Fibroblast of skin of scalp (primary cell): ENCODE measurements around the gene FKBP1A.

ENCODE experiments used
- DNase-seq: peaks from one replicate; pipeline ENCODE4 v3.0.0-alpha.2; 2013

Gene FKBP1A

DNA sequence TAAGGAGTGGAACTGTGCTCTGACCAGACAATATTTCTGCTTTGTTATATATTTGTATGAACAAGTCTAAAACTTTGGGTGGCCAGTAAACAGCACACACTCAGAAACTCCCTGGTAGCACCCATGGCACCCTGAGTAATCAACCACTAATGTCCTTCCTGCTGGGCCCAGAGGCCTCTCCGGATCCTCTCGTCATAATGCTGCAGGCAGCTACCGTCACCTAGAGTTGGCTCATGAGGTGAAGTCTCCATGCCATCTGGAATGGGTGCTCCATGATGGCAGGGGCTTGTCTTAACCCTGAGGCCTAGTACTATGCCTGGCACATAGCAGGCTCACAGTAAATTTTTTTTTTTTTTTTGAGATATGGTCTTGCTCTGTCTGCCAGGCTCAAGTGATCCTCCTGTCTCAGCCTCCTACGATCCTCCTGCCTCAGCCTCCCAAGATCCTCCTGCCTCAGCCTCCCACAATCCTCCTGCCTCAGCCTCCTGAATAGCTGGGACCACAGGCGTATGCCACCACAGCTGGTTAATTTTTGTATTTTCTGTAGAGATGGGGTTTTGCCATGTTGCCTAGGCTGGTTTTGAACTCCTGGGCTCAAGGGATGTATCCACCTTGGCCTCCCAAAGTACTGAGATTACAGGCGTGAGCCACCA, 60.9 kb downstream of the FKBP1A start:
- DNase-seq = no peak

DNA sequence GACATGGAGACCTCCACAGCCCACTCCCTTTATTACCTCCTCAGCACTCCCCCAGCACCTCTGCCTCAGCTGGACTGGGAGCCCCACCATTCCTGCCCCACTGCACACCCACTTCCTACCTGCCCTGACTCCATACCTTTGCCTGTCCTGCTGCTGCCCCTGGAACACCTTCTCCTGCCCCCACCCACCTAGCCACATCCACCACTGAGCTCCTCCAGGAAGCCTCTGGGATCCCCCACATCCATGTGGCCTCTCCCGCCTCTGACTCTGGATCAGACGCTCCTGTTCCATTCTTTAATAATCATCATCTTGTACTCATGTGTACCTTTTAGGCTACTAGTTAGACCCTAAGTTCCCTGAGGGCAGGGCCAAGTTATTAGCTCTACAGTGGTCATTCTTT, 61.8 kb downstream of the FKBP1A start:
- no peak for DNase-seq

- DNase-seq = no peak
Measured at GRCh38 chr20:1330075-1330830, 62.6 kb downstream of the FKBP1A start.

DNA sequence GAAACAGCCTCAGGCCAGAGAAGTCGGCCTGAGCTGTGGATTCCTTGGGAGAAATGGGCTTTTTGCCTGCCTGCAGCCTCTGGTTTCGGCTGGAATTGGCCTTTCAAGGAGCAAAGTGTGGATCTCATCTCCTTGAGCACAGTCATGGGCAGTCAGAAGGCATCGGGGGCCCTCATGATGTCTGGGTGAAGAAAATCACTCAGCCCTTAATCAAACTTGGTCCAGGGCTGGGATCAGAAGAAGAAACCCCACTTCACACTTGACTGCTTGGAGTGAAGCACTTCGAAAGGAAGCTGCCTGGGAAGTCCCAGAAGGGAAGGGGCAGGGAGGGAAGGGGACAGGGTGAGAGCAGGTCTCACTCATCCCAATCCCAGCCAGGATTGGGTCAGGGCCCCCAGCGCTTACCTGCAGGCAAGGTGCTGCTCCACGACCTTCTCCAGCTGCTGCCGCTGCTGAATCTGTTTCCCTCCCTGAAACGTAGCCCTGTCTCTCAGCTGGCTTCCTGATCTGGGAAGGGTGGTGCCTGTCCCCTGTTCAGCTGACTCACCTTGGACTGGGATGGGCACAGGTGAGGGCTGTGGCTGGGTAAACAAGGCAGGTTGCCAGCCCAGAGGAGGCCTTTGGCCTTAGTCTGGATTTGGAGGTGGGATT, 64.0 kb downstream of the FKBP1A start, which contains the start of gene SDCBP2:
Gene SDCBP2 (minus strand): TSS at position 460 of the 651 bp plus-strand sequence. CDS start 8,723 bp downstream, outside the sequence.
- DNase-seq = no peak

DNA sequence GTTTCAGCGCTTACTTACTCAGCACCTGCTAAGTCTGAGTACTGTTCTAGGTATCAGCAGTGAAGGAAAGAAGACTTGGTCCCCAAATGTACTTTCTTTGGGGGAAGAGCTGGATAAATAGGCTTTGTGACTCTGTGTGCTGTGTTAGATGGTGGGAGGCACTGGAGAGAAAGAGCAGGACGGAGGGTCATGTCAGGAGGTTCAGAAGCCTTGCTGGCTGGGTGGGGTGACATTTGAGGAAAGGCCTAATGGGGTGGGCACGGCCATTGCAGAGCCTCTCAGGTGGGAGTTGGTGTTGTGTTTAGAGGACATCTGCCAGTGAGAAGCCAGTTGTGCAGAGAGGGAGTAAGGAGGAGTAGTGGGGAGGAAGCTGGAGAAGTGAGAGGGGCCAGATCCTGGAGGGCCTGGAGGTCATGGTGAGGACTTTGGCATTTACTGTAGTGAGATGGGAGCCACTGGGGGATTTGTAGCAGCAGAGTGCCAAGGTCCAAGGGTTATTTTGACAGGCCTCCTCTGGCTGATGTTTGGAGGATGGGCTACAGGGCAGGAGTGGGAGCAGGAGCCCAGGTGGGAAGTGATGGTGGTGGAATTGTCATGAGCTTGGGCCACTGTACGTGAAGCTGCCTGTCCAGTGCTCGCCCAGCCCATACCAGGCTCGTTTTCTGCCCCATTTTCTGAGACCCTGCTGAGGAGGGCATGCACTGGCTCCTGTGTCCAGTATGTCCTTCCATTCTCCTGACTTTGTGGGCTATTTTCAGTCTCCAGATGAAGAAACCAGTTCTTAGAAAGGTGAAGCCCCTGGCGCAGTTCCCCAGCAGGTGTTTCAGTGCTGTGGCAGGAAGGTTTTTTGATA, 64.8 kb downstream of the FKBP1A start:
- no peak for DNase-seq

GRCh38 chr20:1327241-1327653, 65.6 kb downstream of the FKBP1A start:
- DNase-seq = peak; percentile 46

- no peak for DNase-seq
Measured at GRCh38 chr20:1326031-1326930, 66.6 kb downstream of the FKBP1A start.

DNA sequence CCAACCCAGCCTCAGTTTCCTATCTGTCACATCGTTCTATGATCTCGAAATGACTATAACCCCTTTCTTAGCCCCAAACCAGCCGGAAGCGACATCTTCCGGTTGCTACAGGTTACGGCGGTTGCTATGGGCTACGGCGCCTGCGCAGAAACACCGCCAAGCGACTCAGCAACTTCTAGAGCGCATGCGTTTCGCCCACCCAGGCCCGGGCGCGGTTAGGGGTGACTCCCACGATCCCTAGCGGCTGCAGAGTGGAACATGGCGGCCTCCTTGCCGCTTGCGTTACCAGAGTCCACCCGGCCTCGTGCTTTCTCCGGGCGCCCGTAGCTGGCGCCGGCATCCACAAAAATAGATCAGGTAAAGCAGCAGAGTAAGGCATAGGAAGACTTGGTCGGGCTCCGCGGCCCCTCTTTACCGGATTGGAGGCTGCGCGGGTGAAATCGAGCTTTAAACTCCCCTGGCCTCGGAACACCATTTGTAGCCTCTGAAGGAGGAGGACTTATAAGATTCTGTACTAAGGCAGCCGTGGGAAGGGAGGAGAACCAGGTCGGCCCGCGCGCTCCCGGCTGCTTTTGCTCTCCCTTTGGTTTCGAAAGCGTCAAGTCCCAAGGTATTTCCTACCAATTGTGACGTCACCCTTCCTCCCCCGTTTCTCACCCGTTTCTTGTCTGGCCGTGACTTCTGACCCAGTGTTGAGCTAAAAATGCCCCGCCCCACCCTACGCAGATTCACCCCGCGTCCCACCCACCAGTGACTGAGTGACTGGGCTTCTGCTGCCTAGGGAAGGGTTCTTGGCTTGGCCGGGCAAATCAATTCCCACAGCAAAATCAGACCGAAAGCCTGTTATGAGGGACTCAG, 67.5 kb downstream of the FKBP1A start:
- DNase-seq = peak; percentile 97

DNA sequence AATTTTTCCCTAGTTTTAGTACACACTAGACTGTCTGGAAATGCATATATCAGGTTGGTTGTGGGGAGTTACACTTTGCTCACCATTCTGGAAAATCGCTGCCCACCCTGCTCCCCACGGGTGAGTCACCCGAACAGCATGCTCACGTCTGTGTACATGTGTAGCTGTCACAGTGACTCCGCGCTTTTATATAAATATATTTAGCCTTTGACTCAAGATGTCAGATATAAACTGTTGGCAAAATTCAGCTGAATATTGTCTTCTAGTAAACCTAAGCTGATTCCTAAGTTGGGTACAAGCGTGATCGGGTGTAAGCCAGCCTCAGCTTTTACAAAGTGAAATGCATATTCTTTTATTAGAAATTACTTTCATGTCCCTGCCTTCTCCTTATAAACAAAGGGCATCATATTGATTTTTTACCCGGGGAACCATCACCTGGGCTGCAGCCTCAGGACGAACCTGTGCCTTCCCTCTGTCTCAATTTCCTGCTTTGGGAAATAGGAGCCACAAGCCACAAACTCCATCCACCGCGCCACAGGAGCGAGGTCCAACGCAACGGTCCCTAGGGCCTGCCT, 68.2 kb downstream of the FKBP1A start:
- DNase-seq = peak; percentile 49

GRCh38 chr20:1323830-1324597, 68.8 kb downstream of the FKBP1A start:
- DNase-seq = no peak

DNA sequence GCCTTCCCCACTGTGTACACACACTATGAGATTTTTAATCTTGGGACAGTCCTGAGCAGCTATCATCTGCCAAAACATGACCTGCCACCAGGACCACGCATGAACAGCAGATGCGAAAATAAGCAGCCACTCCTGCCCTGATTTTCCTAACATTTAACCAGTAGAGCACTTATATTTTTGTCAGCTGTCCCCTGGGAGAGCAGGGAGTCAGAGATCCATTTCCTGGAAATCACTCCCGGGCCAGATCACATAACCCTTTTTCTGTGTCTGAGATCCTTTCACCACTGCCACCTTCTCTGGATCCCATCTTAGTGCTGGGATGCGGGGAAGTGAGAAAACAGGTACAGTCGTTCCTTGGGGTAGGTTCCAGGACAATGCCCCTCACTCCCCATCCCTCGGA, 69.6 kb downstream of the FKBP1A start:
- no peak for DNase-seq

DNA sequence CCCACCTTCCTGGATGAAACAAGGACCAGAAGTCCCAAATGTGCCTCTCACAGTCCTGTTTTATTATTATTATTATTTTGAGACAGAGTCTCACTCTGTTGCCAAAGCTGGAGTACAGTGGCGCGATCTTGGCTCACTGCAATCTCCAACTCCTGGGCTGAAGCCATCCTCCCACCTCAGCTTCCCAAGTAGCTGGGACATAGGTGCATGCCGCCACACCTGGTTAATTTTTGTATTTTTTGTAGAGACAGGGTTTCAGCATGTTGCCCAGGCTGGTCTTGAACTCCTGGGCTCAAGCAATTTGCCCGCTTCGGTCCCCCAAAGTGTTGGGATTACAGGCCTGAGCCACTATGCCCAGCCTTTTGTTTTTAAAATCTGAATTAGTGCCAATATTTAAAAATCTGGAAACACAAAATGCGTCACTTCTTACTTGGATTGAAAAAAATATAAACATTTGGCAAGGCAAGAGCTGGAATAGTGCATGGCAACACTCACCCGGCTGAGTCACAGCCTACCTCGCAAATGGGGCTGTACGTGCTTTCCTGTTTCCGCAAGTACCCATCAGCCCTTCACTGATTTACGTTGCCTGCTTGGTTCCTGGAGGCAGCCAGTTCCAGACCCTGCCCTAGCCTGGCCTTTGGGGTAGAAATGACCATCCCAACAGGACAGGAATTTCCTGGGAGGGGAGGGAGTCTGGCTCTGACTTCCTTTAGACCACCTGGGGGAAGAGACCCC, 70.2 kb downstream of the FKBP1A start:
- DNase-seq = peak; percentile 53

DNA sequence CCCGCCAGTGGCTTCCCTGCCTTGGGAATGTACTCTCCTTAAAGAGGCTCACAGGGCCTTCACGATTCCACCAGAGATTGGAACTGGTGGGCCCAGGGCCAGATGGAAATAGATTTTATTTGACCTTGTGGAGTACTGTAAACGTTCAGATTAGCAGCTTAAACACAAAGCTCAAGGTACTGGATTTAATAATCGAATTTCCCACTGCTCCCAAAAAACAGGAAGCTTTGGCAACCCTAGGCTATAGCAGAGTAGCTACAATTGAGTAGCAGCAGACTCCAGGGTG, 71.3 kb downstream of the FKBP1A start:
- DNase-seq = no peak

DNA sequence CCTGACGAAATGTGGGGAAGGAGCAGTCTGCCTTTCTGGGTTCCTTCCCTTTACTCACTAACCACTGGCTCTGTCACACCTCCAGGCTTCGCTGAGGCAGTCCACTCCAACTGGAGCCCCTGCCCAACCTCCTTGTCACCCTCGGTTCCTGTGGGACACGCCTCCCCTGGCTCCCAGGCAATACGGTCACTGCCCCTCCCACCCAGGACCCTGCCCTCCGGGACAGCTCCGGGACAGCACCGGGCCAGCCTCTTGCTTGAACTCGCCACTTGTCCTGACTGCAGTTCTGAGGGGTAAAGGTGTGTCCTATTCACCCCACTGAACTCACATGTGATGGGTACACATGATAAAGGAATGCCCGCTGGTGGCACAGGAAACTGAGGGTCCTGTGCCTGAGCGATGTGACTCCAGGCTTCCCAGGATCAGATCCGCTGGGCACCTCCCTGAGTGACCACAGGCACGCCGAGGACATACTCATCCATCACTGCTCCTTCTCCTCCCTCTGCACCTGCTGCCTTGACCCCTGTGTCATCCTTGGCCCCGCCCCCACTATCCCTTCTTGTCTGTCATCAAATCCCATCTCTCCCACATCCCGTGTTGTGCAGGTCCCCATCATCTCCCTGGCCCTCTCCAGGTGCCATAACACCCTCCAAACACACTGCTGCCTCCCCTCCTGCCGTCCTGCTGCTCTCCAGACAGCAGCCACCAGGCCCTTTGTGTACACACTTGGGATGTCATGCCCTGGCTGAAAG, 71.8 kb downstream of the FKBP1A start:
- no peak for DNase-seq

DNA sequence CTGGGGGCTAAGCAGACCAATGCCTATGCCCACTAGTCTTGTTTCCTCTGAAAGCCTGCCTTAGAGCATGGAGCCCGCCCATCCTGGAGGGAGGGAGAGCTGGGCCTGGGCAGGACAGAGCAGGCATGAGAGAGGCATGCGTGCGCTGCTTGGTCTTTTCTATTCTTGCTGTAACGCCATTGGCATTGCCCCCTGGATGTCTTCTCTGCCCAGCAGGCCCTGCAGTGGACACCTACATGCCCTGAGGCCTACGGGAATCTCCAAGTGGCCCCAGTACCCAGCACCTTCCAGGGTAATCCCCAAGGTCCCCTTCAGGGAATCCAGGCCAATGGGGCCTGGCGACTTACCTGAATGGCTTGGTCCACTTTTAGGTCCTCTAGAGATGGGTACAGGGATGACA, 72.8 kb downstream of the FKBP1A start:
- DNase-seq = no peak

DNA sequence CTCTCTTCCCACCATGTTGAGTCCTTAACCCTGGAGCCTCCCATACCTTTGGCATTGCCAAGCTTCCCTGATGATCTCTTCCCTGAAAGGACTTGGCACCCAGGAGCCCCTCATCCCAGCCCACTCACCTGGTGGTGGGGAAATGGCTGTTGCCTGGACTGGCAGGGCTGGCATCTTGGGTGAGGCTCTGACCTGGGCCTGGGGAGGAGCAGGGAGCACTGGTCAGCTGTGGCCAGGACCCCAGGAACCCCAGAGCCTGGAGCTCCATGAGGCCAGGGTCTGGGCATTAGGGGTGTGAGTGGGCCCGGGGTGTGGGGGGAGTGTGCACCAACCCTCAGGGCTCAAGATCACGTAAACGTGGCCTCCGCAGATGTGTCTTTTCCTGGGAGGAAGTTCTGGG, 73.4 kb downstream of the FKBP1A start:
- no peak for DNase-seq

DNA sequence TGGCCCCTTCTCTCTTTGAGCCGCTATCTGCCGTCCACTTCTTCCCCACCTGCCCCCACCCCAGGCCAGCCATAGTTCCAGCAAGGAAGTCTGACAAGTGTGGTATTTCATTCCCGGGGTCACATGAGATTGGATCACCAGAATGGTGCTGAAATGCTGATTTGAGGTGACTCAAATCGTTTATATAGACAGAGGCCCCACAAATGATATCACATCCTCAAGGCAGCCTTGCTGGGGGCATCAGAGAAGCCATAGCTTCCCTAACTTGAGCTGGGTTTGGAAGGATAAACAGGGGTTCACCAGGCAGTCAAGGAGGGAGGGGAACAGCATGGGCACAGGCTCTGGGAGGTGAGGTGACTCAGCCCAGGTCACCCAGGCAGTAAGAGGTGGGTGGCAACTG, 73.8 kb downstream of the FKBP1A start:
- no peak for DNase-seq
